NCI-H2081 (cell line): ENCODE results near the gene PLEKHM2.
"Not testable (repeated sequence)": the region's sequence is repeated elsewhere in the genome, so short reads cannot be mapped to it uniquely, and the experiment has no call there.

Experiments
- DNase-seq, 2 experiments: peaks; one replicate each; lab custom pipeline; 2025; lab: John Stamatoyannopoulos, UW

The PLEKHM2 gene, protein sequence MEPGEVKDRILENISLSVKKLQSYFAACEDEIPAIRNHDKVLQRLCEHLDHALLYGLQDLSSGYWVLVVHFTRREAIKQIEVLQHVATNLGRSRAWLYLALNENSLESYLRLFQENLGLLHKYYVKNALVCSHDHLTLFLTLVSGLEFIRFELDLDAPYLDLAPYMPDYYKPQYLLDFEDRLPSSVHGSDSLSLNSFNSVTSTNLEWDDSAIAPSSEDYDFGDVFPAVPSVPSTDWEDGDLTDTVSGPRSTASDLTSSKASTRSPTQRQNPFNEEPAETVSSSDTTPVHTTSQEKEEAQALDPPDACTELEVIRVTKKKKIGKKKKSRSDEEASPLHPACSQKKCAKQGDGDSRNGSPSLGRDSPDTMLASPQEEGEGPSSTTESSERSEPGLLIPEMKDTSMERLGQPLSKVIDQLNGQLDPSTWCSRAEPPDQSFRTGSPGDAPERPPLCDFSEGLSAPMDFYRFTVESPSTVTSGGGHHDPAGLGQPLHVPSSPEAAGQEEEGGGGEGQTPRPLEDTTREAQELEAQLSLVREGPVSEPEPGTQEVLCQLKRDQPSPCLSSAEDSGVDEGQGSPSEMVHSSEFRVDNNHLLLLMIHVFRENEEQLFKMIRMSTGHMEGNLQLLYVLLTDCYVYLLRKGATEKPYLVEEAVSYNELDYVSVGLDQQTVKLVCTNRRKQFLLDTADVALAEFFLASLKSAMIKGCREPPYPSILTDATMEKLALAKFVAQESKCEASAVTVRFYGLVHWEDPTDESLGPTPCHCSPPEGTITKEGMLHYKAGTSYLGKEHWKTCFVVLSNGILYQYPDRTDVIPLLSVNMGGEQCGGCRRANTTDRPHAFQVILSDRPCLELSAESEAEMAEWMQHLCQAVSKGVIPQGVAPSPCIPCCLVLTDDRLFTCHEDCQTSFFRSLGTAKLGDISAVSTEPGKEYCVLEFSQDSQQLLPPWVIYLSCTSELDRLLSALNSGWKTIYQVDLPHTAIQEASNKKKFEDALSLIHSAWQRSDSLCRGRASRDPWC

DNA sequence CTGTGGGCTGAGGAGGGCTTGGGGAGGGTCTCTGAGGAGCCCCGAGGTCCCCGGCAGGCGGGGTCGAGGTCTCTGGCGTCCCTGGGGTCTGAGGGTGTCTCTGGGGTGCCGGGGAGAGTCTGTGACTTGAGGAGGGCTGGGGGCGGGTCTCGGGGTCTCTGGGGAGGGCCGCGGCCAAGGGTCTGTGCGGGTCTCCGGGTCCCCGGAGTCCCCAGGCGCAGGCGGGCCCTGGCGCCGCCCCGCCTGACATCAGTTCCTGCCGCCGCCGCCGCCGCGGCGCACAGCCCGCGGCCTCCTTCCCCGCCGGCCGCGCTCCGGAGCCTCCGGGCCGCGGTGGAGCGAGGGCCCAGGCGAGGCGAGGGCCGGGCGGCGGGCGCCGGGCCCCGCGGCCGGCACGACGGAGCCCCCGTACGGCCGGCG is at the start of gene PLEKHM2:
Gene PLEKHM2 (plus strand): TSS at position 279 of the 420 bp plus-strand sequence. CDS start 239 bp downstream, outside the sequence.
- peak; percentile 24 to 48 for DNase-seq

GRCh38 chr1:15636436-15636835 is 47.7 kb upstream of the PLEKHM2 start:
- DNase-seq = no peak

GRCh38 chr1:15637826-15638225 is 46.3 kb upstream of the PLEKHM2 start:
- DNase-seq = no peak

GRCh38 chr1:15639262-15639661 is 44.9 kb upstream of the PLEKHM2 start:
- DNase-seq = no peak

DNA sequence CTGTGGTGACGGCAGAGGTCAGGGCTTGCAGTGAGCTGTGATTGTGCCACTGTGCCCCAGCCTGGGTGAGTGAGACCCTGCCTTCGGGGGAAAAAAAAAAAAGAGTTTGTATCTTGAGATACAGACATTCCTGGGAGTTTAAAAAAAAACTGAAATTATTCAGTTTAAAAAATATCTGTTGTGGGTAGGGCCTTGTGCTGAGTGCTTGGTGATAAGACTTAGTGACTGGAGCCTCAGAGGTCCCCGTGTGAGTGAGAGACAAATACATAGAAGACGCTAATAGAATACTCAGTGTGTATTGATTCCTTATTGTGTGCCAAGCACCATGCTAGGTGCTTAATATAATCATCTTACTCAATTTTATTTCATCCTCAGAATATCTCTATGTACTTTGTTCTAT is 44.2 kb upstream of the PLEKHM2 start:
- no peak for DNase-seq

- DNase-seq = no peak
Observed at GRCh38 chr1:15640667-15641066, 43.5 kb upstream of the PLEKHM2 start.

- DNase-seq = no peak
Observed at GRCh38 chr1:15649937-15650336, 34.2 kb upstream of the PLEKHM2 start.

- no peak for DNase-seq
Observed at GRCh38 chr1:15650433-15650832, 33.7 kb upstream of the PLEKHM2 start.

GRCh38 chr1:15652130-15652529 is 32.0 kb upstream of the PLEKHM2 start:
- not testable (repeated sequence) for DNase-seq

- DNase-seq = no peak
Observed at GRCh38 chr1:15654091-15654690, 29.9 kb upstream of the PLEKHM2 start.

- DNase-seq = no peak
Observed at GRCh38 chr1:15656464-15656863, 27.7 kb upstream of the PLEKHM2 start.

GRCh38 chr1:15657021-15657420 is 27.1 kb upstream of the PLEKHM2 start:
- no peak for DNase-seq

GRCh38 chr1:15660151-15660550 is 24.0 kb upstream of the PLEKHM2 start:
- DNase-seq = no peak

- DNase-seq = no peak
Observed at GRCh38 chr1:15662477-15662876, 21.6 kb upstream of the PLEKHM2 start.

- DNase-seq = no peak
Observed at GRCh38 chr1:15663925-15664324, 20.2 kb upstream of the PLEKHM2 start.

GRCh38 chr1:15667362-15667761 is 16.8 kb upstream of the PLEKHM2 start:
- DNase-seq = no peak

DNA sequence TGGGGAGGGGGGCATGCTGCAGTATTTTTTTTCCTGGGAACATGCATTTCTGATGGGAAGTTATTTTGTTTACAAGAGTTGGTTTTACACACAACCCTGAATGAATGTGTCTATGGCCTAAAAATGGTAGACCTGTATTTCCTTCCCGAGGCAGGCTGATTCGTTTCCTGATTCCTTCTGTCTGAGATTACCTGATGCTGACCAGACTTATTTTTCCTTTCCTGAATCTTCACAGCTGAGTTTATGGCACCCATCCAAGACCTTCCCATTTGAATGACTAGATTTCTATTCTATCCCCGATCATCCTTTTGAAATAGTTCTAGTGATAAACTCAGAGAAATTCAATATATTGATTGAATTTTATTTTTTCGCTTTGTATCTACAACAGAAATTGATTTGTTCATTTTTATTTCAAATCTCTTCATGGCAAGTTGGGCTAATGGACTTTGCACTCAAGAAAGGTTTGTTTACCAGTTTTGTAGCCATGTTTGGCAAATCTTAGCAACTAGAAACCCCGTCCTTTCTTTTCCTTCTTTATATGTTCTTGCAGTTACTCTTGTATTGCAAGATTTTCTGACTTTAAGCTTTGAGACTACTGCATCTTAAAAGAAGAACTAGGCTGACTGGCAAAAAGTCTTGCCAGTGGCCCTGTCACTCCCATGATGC is 15.9 kb upstream of the PLEKHM2 start:
- no peak for DNase-seq

DNA sequence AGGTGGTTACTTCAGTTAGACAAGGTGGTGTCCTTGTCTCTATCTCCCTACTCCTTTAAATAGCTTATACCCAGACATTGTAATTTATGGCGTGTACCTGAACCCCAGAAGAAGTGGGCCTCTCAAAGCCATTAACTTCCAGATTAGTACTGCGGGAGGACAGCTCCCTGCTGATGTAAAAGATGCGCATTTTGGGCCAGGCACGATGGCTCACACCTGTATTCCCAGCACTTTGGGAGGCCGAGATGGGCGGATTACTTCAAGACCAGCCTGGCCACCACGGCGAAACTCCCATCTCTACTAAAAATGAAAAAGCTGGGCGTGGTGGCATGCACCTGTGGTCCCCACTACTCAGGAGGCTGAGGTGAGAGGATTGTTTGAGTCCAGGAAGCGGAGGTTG is 15.0 kb upstream of the PLEKHM2 start:
- no peak for DNase-seq

DNA sequence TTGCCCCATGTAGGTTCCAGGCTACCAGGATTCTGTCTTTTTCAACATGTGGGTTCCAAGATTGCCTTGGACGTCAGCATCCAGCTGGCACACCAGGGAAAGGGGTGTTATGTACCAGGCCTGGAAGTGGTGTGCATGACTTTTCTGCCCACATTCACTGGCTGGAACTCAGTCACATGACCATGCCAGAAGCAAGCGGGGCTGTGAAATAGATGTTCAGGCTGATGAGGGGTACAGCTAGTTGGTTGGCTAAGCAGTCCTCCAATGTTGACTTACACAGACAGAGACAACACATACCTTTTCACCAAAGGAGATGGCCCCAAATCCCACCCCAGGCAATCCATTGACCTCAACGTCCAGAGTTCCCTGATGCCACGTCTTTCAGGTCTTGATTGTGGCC is 14.3 kb upstream of the PLEKHM2 start:
- no peak for DNase-seq

GRCh38 chr1:15671430-15671829 is 12.7 kb upstream of the PLEKHM2 start:
- peak in 1 of 2 experiments; percentile 14 for DNase-seq

DNA sequence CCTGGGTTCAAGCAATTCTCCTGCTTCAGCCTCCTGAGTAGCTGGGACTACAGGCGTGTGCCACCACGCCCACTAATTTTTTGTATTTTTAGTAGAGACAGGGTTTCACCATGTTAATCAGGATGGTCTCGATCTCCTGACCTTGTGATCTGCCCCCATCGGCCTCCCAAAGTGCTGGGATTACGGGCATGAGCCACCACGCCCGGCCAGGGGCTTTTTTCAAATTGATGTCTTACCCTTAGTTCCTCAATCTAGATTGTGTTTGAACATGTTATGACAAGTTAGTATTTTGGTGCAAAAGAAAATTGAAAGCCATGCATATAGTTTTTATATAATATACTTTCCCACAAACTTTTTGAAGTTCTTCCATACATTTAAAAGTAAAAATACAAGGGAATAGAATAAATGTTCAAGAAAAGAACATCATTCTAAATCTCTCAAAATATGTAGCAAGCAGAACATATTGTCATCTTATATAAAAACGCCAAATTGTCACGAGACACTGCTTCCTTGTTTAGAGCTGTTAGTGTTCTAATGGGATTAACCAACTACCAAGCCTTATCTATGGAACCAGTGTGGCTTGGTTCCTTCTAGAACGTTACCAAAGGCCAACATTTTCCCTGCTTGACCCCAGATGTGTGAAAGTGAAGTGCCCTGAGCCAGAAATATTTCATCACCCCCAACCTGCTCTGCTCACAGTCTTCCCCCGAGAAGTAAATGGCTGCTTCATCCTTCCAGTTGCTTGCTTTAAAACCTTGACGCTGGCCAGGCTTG is 9.5 kb upstream of the PLEKHM2 start:
- no peak for DNase-seq
